Gastrocnemius medialis (tissue), 4 donors: ENCODE measurements around the gene CDC25A. TPM values are rescaled to one million over a fixed set of nuclear protein-coding genes. Genes with fewer than 3 reads are reported as not detected.

ENCODE experiments used
- ATAC-seq, 2 donors: fragments of 150-250 bp; one replicate each; pipeline ENCODE4 v1.9.1; 2016
- DNase-seq, 2 donors: peaks; one replicate each; pipeline ENCODE4 v3.0.0-alpha.2; 2019
- H3K27ac ChIP-seq, 4 donors: fragments of 200-600 bp; sonication (generic); 1 replicate in 1 of 4; 2 replicates in 3 of 4; pipeline ENCODE4 v1.5.1; 2016 to 2018; ENCODE audit warnings: mild to moderate bottlenecking in 2 of 4, moderate library complexity in 1 of 4
- H3K27me3 ChIP-seq, 3 donors: fragments of 200-600 bp; sonication (generic) in 2 of 3; 1 replicate in 1 of 3; 2 replicates in 2 of 3; pipeline versions ENCODE4 v1.5.1 to v1.6.0; 2016 to 2019; ENCODE audit warnings: mild to moderate bottlenecking in 1 of 3, moderate library complexity in 1 of 3
- H3K36me3 ChIP-seq, 2 donors: fragments of 200-600 bp; sonication (generic) in 1 of 2; one replicate each; pipeline ENCODE4 v1.5.1; 2017 to 2018
- H3K4me1 ChIP-seq, 2 donors: fragments of 200-600 bp; sonication (generic) in 1 of 2; one replicate each; pipeline ENCODE4 v1.5.1; 2016 to 2017; ENCODE audit warnings: mild to moderate bottlenecking in 2 of 2
- H3K4me3 ChIP-seq, 4 donors: fragments of 200-600 bp; sonication (generic) in 3 of 4; 1 replicate in 1 of 4; 2 replicates in 3 of 4; pipeline ENCODE4 v1.5.1; 2016 to 2019; ENCODE audit warnings: mild to moderate bottlenecking in 2 of 4
- H3K9me3 ChIP-seq, 3 donors: fragments of 200-600 bp; sonication (generic) in 2 of 3; 1 replicate in 1 of 3; 2 replicates in 2 of 3; pipeline ENCODE4 v1.5.1; 2016 to 2019
- CTCF ChIP-seq, 5 experiments: fragments of 450-650 bp in 3 of 5; fragments of 200-600 bp in 2 of 5; sonication (generic) in 2 of 5; IDR thresholded peaks in 4 of 5; conservative IDR thresholded peaks in 1 of 5; 1 replicate in 4 of 5; 2 replicates in 1 of 5; pipeline ENCODE4 v1.5.1; 2016 to 2019; ENCODE audit warnings: antibody characterized with exemption in 5 of 5, mild to moderate bottlenecking in 3 of 5, moderate library complexity in 3 of 5
- POLR2A ChIP-seq, 2 donors: fragments of 450-650 bp; IDR thresholded peaks; one replicate each; pipeline ENCODE4 v1.6.1; 2017; ENCODE audit warnings: antibody characterized with exemption in 2 of 2, mild to moderate bottlenecking in 2 of 2, moderate library complexity in 2 of 2
- in situ Hi-C, 4 donors: fragments of 200-750 bp; cut with MboI; loops; one replicate each; pipeline versions ENCODE4 v1.15.0 to v1.8.0; 2017; ENCODE audit warnings: low sequenced_read_pairs in 4 of 4
- intact Hi-C: fragments of 100-400 bp; cut with DNase I; formaldehyde crosslinking; loops from one replicate; pipeline ENCODE4 v1.15.1; 2023; ENCODE audit warnings: low total_unique reads
- total RNA-seq, 4 donors: library from RNA; depleted of rRNA; stranded (reverse); fragments of >200 nt; gene quantifications; one replicate each; pipeline versions ENCODE4 v1.1.0 to v1.2.3, GENCODE V29; 2016

The CDC25A gene
- total RNA-seq, 4 donors from 2014 or later, result 0.73 to 2.3 TPM; not detected in 2

GRCh38 chr3:48208076-48208475, 19.9 kb upstream of the CDC25A start:
- H3K27me3 ChIP-seq, result no peaks in the 10 kb centered on the region
- no peaks in the 10 kb centered on the region for H3K4me1 ChIP-seq
- intact Hi-C loops (no loop called here), in situ Hi-C loops (no loop called here)
- no peaks in the 10 kb centered on the region for H3K36me3 ChIP-seq
- ATAC-seq (no peak), DNase-seq (no peak)
- H3K9me3 ChIP-seq, result no peaks in the 10 kb centered on the region
- TF ChIP-seq CTCF (IDR thresholded peaks at IDR 0.05 in 4 of 5, conservative IDR thresholded peaks at IDR 0.05 in 1 of 5) (no peak), POLR2A (IDR thresholded peaks at IDR 0.05) (no peak)
- no peak overlapping the region for H3K27ac ChIP-seq
- H3K4me3 ChIP-seq, result no peak overlapping the region

- ATAC-seq (no peak), DNase-seq (no peak)
- H3K36me3 ChIP-seq, result no peaks in the 10 kb centered on the region
- intact Hi-C loops, result no loop called here
- H3K4me3 ChIP-seq, result no peak overlapping the region
- no peaks in the 10 kb centered on the region for H3K4me1 ChIP-seq
- H3K27ac ChIP-seq, result no peak overlapping the region
- in situ Hi-C loops, result no loop called here
- TF ChIP-seq CTCF (IDR thresholded peaks at IDR 0.05 in 4 of 5, conservative IDR thresholded peaks at IDR 0.05 in 1 of 5), result no peak
- H3K9me3 ChIP-seq, result no peaks in the 10 kb centered on the region
- no peaks in the 10 kb centered on the region for H3K27me3 ChIP-seq
These were observed 14.4 kb upstream of the CDC25A start for GRCh38 chr3:48202632-48203031.

GRCh38 chr3:48199117-48199516, 10.9 kb upstream of the CDC25A start:
- Histone ChIP-seq H3K36me3 (no peaks in the 10 kb centered on the region), H3K4me3 (no peak overlapping the region), H3K27ac (no peak overlapping the region), H3K4me1 (no peaks in the 10 kb centered on the region), H3K9me3 (no peaks in the 10 kb centered on the region), H3K27me3 (no peaks in the 10 kb centered on the region)
- in situ Hi-C loops (no loop called here), intact Hi-C loops (no loop called here)
- ATAC-seq, result no peak
- DNase-seq, result no peak
- TF ChIP-seq POLR2A (IDR thresholded peaks at IDR 0.05) (no peak), CTCF (IDR thresholded peaks at IDR 0.05 in 4 of 5, conservative IDR thresholded peaks at IDR 0.05 in 1 of 5) (no peak)

GRCh38 chr3:48196611-48197010, 8.4 kb upstream of the CDC25A start:
- no peaks in the 10 kb centered on the region for H3K9me3 ChIP-seq
- no peak for DNase-seq
- no peaks in the 10 kb centered on the region for H3K36me3 ChIP-seq
- no peak for ATAC-seq
- no peak overlapping the region for H3K4me3 ChIP-seq
- TF ChIP-seq POLR2A (IDR thresholded peaks at IDR 0.05) (no peak), CTCF (IDR thresholded peaks at IDR 0.05 in 4 of 5, conservative IDR thresholded peaks at IDR 0.05 in 1 of 5) (no peak)
- in situ Hi-C loops (no loop called here), intact Hi-C loops (no loop called here)
- no peaks in the 10 kb centered on the region for H3K4me1 ChIP-seq
- H3K27me3 ChIP-seq, result no peaks in the 10 kb centered on the region
- no peak overlapping the region for H3K27ac ChIP-seq

GRCh38 chr3:48194446-48195071, 6.3 kb upstream of the CDC25A start:
- no peak overlapping the region for H3K27ac ChIP-seq
- intact Hi-C loops, result no loop called here
- DNase-seq (no peak), ATAC-seq (peak; percentile 34 to 71)
- TF ChIP-seq POLR2A (IDR thresholded peaks at IDR 0.05) (no peak), CTCF (IDR thresholded peaks at IDR 0.05 in 4 of 5, conservative IDR thresholded peaks at IDR 0.05 in 1 of 5) (peak in 4 of 5 experiments; percentile 13 to 56 (median 40))
- H3K4me3 ChIP-seq, result no peak overlapping the region
- in situ Hi-C loops, result no loop called here
- no peaks in the 10 kb centered on the region for H3K27me3 ChIP-seq
- H3K9me3 ChIP-seq, result no peaks in the 10 kb centered on the region
- H3K4me1 ChIP-seq, result no peaks in the 10 kb centered on the region
- no peaks in the 10 kb centered on the region for H3K36me3 ChIP-seq
